Measurements from ENCODE around the gene TTC3.

Gene TTC3

GRCh38 chr21:37061926-37062592 is 11.0 kb upstream of the TTC3 start:
- DNase-seq, result peak in 1 of 51 donors; percentile 32

GRCh38 chr21:37062593-37062935 is 10.5 kb upstream of the TTC3 start:
- no peak for DNase-seq

- DNase-seq, result no peak
These were observed 9.6 kb upstream of the TTC3 start for GRCh38 chr21:37063433-37063832.

GRCh38 chr21:37064841-37065240 is 8.2 kb upstream of the TTC3 start:
- DNase-seq, result no peak

GRCh38 chr21:37065561-37066177 is 7.4 kb upstream of the TTC3 start:
- DNase-seq, result no peak

- peak in 12 of 51 donors; percentile 19 to 51 (median 38) for DNase-seq
These were observed 1.3 kb upstream of the TTC3 start for GRCh38 chr21:37071561-37072273.

- peak in 48 of 51 donors; percentile 58 to 99 (median 90) for DNase-seq
These were observed 623 bp upstream of the TTC3 start for GRCh38 chr21:37072274-37072987.

- DNase-seq, result peak in 45 of 51 donors; percentile 28 to 90 (median 68)
These were observed 553 bp downstream of the TTC3 start for GRCh38 chr21:37073417-37074196.

GRCh38 chr21:37074197-37074510 is 1.1 kb downstream of the TTC3 start:
- DNase-seq, result no peak

- DNase-seq, result no peak
These were observed 1.5 kb downstream of the TTC3 start for GRCh38 chr21:37074546-37074945.

- no peak for DNase-seq
These were observed 2.2 kb downstream of the TTC3 start for GRCh38 chr21:37075214-37075770.

GRCh38 chr21:37076087-37076850 is 3.2 kb downstream of the TTC3 start:
- DNase-seq, result no peak

GRCh38 chr21:37077403-37077802 is 4.3 kb downstream of the TTC3 start:
- DNase-seq, result no peak

- DNase-seq, result no peak
These were observed 6.3 kb downstream of the TTC3 start for GRCh38 chr21:37079211-37079824.

GRCh38 chr21:37082375-37082774 is 9.3 kb downstream of the TTC3 start:
- DNase-seq, result no peak

- no peak for DNase-seq
These were observed 9.9 kb downstream of the TTC3 start for GRCh38 chr21:37082856-37083528.

- no peak for DNase-seq
These were observed 12.7 kb downstream of the TTC3 start for GRCh38 chr21:37085726-37086125.

GRCh38 chr21:37087188-37087587 is 14.1 kb downstream of the TTC3 start:
- peak in 1 of 51 donors; percentile 25 for DNase-seq

- no peak for DNase-seq
These were observed 15.2 kb downstream of the TTC3 start for GRCh38 chr21:37088186-37088735.

Data from hypothalamus (tissue), 51 donors.